GM06990 (cell line): ENCODE measurements around the gene UNC45A.

Experiments used
- DNase-seq: peaks from one replicate; pipeline ENCODE4 v3.0.0-alpha.2; 2011; ENCODE audit not compliant: insufficient read length; ENCODE audit errors: extremely low read depth
- H3K27me3 ChIP-seq: replicated peaks from 2 replicates; pipeline ENCODE4 v1.6.0; 2011; ENCODE audit warnings: low read length; ENCODE audit not compliant: control insufficient read depth, insufficient read depth
- H3K36me3 ChIP-seq: 2 replicates; pipeline ENCODE4 v1.5.1; 2011; ENCODE audit warnings: low read length; ENCODE audit not compliant: control insufficient read depth, insufficient read depth
- H3K4me3 ChIP-seq: replicated peaks from 2 replicates; pipeline ENCODE4 v1.5.1; 2011; ENCODE audit warnings: low read depth, mild to moderate bottlenecking, control low read depth, low read length
- CTCF ChIP-seq: IDR thresholded peaks from 2 replicates; pipeline ENCODE4 v1.5.1; 2011; ENCODE audit warnings: low read length, control low read depth, mild to moderate bottlenecking, inconsistent platforms; ENCODE audit not compliant: insufficient read depth, poor library complexity, severe bottlenecking

The UNC45A gene

GRCh38 chr15:90945091-90945490 is 10.0 kb downstream of the UNC45A start:
- Histone ChIP-seq H3K36me3 (peaks cover 52% of the 10 kb centered on the region), H3K4me3 (no peak overlapping the region), H3K27me3 (no peaks in the 10 kb centered on the region)
- TF ChIP-seq CTCF, result no peak
- DNase-seq, result no peak

GRCh38 chr15:90946538-90946937 is 11.5 kb downstream of the UNC45A start:
- no peak for DNase-seq
- no peak for TF ChIP-seq CTCF
- Histone ChIP-seq H3K27me3 (no peaks in the 10 kb centered on the region), H3K4me3 (no peak overlapping the region), H3K36me3 (peaks cover 49% of the 10 kb centered on the region)

GRCh38 chr15:90946941-90947576 is 12.0 kb downstream of the UNC45A start:
- Histone ChIP-seq H3K27me3 (no peaks in the 10 kb centered on the region), H3K36me3 (peaks cover 47% of the 10 kb centered on the region), H3K4me3 (no peak overlapping the region)
- TF ChIP-seq CTCF, result no peak
- no peak for DNase-seq

GRCh38 chr15:90947577-90948357 is 12.7 kb downstream of the UNC45A start:
- TF ChIP-seq CTCF, result no peak
- no peaks in the 10 kb centered on the region for H3K27me3 ChIP-seq
- H3K4me3 ChIP-seq, result no peak overlapping the region
- DNase-seq, result no peak
- H3K36me3 ChIP-seq, result peaks cover 42% of the 10 kb centered on the region

- H3K4me3 ChIP-seq, result no peak overlapping the region
- no peaks in the 10 kb centered on the region for H3K27me3 ChIP-seq
- TF ChIP-seq CTCF, result no peak
- no peak for DNase-seq
- H3K36me3 ChIP-seq, result peaks cover 44% of the 10 kb centered on the region
These were observed 13.4 kb downstream of the UNC45A start for GRCh38 chr15:90948506-90948905.
